HG03175 (cell line): Measurements from ENCODE around the gene NYAP1.
A peak's percentile ranks its signal among the peaks of the same experiment; 100 is the strongest.

ENCODE experiments used
- ATAC-seq: cut with Tn5 transposase; IDR thresholded peaks from one replicate; pipeline ENCODE4 v1.9.1; 2021; ENCODE audit warnings: mild to moderate bottlenecking, moderate library complexity; ENCODE audit not compliant: unreplicated experiment

NYAP1 gene

DNA sequence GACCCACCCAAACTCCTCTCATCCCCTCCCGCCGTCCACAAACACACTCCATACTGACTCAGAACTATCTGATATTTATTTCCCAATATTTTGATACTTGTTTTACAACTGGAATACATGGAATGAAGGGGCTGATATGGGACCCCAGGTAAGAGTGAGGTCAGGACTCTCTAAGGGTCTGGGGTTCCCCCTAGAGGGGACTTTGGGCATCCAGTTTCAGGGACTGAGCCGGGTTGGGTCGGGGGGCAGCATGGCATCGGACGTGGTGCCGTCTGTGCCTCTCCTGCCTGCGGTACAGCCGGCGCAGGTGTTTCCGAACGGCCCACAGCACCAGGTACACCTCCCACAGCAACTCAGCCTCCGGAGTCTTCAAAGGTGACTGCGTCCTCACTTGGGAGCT, 27.2 kb upstream of the NYAP1 start:
- ATAC-seq, result no peak

DNA sequence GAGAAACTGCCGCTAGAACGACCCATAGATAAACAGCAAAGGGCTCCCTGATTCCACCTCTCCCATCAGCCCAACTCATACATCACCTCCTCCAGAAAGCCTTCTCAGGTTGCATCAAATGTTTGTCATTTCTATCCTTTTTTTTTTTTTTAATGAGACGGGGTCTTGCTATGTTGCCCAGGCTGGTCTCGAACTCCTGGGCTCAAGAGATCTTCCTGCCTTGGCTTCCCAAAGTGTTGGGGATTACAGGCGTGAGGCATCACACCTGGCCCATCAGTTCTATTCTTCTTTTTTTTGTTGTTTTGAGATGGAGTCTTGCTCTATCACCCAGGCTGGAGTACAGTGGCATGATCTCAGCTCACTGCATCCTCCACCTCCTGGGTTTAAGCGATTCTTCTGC, 26.7 kb upstream of the NYAP1 start:
- no peak for ATAC-seq

DNA sequence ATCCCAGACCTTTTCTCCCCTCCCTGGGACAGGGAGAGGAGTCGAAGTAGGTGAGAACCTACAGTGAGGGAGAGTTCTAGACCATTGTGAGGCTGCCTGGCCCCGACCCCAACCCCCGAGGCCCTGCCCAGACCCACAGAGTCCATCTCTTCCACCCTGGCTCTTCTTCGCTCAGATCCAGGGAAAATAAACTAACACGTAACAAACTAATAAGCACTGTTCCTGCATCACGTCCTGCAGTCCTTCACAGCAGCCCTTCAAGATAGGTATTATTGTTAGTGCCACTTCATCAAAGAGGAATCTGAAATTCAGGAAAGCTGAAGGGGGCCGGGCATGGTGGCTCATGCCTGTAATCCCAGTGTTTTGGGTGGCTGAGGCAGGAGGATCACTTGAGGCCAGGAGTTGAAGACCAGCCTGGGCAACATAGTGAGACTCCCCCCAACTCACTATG, 19.5 kb upstream of the NYAP1 start, which contains the start of gene SPACDR:
Gene SPACDR, minus strand, starts transcription at position 51 of the 451 bp plus-strand sequence. CDS start 235 bp downstream, outside the sequence.
- no peak for ATAC-seq

DNA sequence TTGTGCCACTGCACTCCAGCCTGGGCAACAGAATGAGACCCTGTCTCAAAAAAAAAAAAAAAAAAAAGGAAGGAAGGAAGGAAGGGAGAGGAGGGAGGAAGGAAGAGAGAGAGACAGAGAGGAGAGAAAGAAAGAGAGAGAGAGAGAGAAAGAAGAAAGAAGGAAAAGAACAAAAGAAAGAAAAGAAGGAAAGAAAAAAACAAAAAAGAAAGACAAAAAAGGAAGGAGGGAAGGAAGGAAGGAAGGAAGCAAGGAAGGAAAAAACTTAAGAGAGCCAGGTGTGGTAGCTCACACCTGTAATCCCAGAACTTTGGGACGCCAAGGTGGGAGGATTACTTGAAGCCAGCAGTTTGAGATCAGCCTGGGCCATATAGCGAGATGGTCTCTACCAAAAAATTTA, 18.9 kb upstream of the NYAP1 start:
- ATAC-seq, result no peak

DNA sequence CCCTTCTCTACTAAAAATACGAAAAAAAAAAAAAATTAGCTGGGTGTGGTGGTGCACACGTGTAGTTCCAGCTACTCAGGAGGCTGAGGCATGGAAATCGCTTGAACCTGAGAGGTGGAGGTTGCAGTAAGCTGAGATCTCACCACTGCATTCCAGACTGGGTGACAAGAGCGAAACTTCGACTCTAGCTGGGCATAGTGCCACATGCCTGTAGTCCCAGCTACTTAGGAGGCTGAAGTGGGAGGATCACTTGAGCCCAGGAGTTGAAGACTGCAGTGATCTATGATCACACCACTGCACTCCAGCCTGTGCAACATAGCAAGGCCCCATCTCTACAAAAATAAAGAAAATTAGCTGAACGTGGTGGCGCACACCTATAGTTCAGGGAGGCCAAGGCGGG, 18.4 kb upstream of the NYAP1 start:
- ATAC-seq, result no peak

DNA sequence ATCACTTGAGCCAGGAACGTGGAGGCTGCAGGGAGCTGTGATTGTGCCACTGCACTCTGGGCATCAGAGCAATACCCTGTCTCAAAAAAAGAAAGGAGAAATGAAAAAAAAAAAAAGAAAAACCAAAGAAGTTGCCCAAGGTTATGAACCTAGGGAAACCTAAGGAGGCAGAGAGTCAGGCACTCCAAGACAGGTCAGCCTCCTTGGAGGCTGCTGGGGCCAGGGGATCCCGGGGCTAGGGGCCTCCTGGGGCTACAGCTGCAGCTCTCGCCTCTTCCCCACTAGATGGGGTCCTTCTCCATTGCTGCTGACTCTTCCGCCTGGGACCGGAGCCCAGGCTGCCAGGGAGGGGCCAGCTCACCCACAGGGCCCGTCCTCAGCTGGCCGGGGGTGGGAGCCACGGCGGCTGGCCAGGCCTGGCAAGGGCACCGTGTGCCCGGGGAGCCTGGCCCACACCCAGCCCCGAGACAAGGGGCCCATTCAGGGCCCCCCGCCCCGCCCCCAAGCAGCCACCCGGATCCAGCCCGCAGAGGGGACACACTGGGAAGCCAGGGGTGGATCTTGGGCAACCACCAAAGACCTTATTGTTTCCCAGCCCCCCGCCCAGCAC, 17.9 kb upstream of the NYAP1 start:
- ATAC-seq, result no peak

DNA sequence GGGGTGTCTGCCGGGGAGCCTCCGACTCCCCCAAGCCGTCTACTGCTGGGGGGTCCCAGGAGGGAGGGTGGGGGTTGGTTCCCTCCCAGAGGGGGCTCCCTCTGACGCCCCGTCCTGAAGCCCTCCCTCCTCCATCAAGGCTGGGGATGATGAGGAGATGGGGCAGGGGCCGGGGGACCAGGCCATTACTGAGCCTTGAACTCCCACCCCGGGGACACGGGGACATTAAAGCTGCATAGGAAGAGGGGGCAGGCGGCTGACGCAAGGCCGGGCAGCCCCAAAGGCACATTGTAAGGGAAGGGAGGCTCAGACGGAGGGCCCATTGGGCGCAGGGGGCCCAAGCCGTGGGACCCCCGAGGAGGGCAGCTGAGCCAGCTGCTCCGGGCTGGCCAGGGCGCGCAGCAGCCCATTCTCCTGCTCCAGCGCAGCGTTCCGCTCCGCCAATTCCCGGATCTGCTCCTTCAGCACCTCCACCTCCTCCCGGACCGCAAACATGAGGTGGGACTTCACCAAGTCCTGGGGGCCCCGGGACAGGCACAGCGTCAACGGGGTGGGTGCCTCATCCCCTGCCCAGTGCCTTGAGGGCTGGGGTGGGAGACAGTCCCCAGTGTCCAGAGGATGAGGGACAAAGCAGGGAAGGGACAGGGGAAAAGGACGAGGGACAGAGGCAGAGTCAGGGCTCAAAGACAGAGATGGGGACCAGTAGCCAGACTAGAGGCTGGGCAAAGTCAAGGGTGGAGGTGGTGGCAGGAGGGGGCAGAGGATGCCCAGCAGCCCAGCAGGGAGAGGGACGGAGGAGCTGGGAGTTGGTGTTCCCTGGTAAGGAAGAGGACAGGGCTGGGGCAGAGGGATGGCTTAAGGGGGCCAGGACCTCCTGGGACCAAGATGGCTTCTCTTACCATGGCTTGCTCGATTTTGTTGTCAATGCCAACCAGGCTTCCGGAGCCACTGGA, 16.8 kb upstream of the NYAP1 start:
- ATAC-seq, result no peak

DNA sequence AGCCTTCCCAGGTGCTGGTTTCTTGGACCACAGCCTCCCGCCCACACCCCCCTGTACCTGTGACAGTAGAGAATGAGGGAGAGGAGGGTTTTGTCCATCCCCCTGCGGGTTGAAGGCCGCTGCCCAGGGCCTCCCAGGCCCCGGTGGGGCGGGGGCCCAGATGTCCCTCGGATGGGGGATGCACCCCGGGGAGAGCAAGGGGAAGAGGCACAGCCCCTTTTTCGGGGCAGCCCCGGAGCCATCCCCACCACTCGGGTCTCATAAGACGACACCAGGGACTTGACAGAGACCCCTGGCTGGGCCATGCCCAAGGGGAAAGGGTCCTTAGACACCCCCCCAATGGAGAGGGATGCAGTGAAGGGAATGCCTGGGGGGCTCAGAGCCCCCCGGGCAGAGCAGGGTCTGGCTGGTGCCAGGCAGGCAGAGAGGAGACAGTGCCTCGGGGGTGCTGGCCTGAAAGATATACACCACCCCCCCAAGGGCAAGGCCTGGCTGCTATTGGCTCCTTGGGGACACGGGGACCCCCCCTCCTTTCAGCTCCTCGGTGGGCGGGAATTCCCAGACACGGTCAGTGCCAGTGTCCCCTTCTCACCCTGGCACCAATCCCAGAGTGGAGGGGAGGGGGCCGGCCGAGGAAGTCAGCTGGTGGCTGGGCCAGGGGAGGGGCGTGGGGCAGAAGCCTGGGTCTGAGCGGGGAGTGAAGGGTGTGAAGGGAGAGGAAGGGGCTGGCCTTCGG, 15.9 kb upstream of the NYAP1 start:
- ATAC-seq, result no peak

DNA sequence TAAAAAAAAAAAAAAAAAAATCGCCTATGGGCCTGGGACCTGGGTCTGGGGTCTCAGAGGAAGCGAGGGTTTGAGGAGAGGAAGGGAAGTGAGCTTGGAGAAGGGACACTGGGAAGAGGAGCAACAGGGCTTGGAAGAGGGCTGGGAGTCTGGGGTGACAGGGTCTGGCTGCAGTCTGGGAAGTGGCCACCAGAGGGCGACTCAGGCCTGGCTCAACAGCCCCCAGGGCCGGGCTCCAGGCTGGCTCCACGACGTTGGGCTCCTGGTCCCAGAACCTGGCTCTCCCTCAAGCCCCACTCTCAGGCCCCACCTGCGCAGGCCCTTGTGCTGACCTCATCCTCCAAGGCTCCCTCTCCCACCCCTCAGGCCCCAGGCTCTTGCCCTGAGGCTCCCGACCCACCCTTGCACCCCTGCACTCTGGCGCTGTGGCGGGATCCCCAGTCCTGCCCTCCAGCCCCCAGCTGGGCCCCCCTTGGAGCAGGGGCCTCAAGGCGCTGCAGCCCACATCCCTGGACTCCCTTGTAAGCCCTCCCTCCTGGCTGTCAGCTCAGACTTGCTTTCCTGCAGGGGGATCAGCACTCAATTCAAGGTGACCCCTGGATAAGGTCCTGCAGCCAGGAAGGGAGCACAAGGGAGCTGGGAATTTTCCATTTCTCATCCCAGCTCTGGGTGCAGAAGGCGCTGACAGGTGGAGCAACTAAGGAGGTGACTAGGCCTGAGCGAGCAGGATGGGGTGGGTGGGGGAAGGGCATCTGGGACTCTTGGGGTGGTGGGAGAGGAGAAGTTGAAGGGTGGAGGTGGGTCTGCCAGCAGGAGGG, 14.3 kb upstream of the NYAP1 start:
- peak; percentile 59 for ATAC-seq

DNA sequence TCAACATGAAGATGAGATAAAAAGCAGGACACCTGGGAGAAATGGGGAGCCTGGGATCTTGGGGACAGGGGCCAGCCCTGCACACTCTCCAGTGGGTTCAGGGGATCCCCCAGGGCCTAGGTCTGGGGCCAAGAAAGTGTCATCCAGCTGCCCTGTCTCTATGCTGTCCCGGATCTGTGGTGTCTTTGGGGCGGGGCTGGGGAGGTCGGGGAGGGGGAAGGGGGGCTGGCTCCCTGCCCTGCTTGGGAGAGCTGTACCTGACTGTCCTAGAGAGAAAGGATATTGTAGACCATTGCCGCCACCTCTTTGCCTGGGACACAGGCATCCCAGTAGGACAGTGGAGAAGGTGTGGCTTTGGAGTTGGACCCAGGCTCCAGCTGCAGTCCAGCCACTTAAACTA, 12.7 kb upstream of the NYAP1 start:
- no peak for ATAC-seq

DNA sequence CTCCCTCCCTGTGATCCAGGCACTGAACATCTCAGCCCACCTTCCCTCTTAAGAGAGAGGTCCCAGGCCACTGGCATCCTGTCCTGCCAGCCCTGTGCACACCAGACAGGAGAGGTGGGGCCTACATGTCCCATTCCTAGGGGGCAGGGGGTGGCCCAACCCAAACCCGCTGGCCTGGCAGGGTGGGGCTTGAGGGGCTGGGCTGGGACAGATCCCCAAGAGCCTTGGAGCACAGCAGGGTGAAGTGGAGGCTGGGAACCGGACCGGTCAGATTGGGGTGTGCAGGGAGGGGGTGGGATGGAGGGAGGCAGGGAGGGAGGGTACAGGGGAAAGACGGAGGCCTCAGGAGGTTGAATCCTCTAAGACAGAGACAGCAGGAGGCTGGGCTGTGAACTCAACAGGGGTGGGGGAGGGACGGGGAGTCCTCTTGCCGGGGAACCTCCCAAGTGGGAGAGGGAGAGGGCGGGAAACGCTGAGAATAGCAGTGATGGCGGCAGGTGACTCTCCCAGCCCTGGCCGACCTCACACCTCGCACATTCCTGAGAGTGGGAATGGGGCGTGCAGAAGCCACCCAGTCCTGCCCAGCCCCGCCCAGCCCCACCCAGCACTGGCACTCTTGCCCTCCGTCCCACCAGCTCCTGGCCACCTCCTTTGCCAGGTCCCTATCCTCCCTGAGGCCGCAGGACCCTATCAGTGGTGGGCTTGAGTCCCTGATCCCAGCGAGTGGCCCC, 11.4 kb upstream of the NYAP1 start:
- ATAC-seq, result no peak

DNA sequence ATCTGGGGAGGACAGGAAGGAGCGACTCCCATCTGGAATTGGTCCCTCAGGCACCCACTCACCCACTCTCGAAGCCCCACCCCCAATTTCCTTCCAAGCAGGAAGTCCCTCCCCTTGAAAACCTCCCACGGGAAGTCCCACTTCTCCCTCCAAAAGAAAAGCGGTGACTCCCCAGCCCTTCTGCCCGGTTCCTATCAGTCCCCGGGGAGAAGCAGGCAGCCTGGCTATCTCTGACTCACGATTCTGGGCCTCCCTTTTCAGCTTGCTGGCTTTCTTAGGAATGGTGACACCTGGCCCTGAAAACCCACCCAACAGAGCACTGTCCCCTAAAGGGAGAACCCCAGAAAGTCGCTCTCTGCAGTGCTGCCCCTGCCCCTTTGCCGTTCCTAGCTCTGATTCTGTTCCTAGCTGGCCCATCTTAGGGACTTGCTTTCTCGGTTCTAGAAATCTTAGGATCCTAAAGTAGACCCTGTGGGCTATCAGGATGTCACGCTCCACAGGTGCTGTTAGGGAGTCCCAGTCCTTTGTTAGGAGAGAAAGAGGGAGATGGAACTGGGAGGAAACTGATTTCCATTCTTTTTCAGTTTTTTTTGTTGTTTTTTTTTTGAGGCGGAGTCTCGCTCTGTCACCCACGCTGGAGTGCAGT, 10.8 kb upstream of the NYAP1 start:
- ATAC-seq, result no peak

DNA sequence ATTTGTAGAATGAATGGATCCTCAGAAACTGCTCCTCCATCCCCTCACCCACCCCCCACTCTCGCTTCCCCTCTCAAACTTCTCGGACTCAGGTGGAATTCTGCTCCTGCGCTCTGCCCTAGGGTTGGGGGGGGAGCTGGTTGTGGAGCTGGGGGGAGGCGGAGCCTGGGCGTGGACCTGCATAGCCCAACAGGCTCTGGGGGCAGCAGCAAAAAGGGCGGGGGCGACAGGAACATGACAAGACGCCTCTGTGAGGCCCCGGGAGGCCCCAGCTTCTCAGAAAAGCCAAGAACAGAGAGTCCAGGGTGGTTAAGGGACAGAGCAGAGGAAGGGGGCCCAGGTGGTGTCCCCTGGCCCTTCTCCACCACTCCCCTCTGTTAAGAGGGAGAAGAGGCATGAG, 8.2 kb upstream of the NYAP1 start:
- ATAC-seq, result no peak

DNA sequence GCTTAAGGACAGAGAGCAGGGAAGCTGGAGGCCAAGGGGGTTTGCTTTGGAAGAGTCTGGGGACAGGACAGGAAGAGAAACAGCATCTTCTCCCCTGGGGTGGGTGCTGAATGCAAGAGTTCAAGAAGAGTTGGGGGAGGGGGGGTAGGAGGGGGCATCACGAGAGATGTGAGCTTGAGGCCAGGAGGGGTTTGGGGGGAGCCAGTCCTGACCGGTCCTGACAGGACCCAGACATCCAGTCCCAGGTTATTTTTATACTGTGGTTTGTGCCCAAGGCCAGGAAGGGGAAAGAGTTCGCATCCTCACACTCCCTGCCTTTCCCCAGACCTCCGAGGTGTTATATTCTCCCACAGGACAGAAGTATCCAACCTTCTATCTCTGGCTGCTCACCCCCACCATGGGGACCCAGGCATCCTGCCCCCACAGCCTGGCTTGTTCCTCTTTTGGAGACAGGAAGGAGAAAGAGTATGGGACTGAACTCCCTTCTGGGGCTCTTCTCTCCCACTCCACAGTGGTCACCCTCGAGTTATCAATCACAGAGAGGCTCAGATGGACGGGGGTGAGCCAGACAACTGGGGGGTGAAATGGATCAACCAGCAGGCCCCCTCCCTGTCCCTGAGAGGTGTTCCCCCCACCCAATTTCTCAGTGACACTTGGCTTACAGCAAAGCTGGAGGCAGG, 7.5 kb upstream of the NYAP1 start:
- ATAC-seq, result no peak

DNA sequence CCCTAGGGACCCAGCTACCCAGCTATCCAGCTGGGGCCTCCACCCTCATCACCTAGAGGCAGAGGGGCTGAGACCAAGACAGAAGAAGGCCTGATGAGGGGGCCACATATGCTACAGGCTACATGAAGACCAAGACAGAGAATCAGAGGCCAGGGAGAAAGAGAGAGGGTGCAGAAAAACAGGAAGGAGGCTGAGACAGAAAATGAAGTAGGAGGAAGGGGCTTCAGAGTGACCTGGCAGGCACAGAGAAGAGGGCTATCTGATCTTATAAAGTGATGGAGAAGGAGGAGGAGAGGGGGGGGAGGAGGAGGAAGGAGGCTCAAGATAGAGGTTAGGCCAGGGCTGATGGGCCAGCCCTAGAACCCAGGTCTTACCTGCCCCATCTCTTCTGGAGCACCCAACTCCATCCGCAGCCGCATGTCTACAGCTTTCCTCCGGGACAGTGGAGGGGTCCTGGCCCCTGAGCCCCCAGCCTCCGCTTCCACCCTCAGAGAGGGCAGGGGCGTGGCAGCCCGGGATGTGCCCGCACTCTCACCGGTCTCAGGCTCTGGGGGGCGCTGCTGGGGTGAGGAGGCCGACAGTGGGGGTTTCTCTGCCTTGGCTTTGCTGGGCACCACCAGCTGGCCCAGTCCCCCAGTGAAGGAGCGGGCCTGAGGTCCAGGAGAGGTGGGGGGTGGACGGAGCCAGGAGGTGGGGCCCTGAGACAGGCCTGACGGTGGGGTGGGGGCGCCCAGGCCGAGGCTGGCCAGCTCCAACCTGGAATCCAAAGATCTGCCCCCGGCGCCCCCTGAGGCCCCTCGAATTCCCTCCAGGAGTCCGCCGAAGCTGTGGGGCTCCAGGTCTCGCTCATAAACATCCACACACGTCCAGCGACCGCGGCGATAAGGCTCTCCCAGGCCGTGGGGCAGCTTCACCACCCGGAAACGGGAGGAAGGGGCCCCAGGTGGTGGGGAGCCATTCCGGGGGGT, 6.5 kb upstream of the NYAP1 start:
- ATAC-seq, result no peak

DNA sequence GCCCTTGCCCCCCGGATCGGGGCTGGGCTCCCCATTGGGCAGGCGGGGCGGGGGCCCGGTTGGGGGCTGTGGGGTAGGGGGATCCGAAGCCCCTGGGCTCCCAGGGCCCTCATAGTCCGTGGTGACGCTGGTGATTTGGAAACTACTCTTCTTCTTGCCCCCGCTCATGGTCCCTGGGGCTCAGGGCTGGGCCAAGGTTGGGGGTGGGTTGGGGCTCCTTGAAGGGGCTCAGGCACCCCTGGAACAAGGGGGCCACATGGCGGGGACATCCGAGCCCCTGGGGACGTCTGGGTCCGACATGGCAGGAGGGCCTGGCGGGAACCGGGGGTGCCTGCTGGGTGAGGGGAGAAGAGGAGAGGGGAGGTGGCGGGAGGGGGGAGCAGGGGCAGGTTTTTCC, 5.9 kb upstream of the NYAP1 start:
- no peak for ATAC-seq

DNA sequence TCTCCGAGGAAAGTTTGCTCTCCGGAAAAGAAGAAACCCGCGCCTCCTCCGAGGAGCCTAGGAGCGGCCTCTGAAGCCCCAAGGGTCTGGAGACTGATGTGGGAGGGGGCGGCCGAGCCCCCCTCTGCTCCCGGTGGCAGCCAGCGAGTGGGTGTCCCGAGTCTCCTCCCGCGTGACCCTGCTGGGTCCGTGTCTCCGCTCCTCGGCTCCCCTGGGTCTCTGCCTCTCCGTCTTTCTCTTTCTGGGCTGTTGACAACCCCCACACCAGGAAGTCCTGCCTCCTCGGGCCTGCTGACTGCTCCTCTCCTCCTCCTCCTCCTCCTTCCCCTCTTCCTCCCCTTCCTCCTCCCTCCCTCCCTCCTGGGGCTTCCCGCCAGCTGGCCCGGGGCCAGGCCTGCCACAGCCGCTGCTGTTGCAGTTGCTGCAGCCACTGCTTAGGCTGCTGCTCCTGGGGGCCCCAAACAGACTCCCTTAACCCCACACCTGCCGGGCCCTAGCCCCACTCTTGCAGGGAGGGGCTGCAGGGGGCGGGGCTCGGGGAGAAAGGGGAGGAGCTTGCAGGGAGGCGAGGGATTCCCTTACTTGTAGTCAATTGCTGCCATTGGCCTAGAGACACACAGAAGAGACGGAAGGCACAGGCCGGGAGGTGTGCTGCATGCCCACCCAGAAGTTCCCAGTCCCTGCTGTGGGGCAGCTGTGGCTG, 4.6 kb upstream of the NYAP1 start, which contains the start of gene TSC22D4:
Gene TSC22D4, minus strand, starts transcription at position 257 of the 703 bp plus-strand sequence. CDS start 1,176 bp downstream, outside the sequence.
- peak; percentile 71 for ATAC-seq
